Occipital lobe (tissue), 2 donors: Measurements from ENCODE around the gene ELOA. TPM values are rescaled to one million over a fixed set of nuclear protein-coding genes. Genes with fewer than 3 reads are reported as not detected.
A peak's percentile ranks its signal among the peaks of the same experiment; 100 is the strongest.
"Not testable (repeated sequence)": the region's sequence is repeated elsewhere in the genome, so short reads cannot be mapped to it uniquely, and the experiment has no call there.

ENCODE experiments used
- DNase-seq: peaks from one replicate; lab custom pipeline; 2025; lab: John Stamatoyannopoulos, UW
- total RNA-seq: library from RNA; depleted of rRNA; stranded (reverse); fragments of >200 nt; gene quantifications from one replicate; pipeline ENCODE4 v1.2.3, GENCODE V29; 2014

Gene ELOA
- total RNA-seq, 1 donor from 2014 or later = 23.7 TPM

DNA sequence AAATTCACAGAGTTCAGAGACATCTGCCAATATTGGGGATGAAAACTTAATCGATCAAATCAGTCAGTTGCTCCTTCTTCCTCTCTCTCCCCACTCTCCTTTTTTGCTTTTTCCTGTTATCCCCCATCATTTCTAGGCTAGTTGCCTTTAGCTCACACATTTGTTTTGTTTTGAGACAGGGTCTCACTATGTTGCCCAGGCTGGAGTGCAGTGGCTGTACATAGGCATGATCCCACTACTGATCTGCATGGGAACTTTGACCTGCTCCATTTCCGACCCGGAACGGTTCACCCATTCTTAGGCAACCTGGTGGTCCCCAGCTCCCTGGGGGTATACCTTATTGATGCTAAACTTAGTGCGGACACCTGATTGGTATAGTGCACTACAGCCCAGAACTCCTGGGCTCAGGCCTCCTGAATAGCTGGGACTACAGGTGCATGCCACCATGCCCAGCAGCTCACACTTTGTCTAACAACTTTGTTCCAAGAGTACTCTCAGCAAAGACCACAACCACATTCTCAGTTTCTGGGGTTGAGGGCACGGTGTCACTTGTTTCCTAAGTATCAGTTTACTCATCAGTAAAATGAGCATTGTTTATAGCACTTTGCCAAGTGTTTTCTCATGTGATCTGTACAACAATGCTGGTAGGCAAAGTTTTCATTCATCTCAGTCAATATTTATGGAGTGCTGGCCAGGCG, 6.7 kb upstream of the ELOA start:
- no peak for DNase-seq

GRCh38 chr1:23741609-23742008, 1.7 kb upstream of the ELOA start:
- no peak for DNase-seq

- peak; percentile 62 for DNase-seq
Measured at GRCh38 chr1:23742670-23743286, 493 bp upstream of the ELOA start.

DNA sequence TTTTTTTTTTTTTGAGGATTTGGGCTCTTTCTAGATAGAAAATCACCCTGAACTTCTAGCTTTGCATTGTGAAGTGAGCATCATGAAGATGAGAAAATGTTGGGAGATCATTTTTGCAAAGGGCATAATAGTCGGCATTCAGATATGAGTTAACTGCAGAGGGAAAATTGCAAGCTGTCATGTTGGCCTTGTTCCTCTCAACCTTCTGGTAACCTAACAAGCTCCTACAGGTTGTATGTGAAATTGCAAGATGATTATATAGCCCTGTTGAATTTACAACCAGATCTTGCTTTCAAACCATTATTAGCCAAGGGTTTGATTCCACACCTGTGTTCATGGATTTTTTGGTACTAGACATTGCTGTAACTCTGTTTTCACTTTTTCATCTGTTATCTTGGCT, 2.2 kb downstream of the ELOA start:
- DNase-seq = no peak

DNA sequence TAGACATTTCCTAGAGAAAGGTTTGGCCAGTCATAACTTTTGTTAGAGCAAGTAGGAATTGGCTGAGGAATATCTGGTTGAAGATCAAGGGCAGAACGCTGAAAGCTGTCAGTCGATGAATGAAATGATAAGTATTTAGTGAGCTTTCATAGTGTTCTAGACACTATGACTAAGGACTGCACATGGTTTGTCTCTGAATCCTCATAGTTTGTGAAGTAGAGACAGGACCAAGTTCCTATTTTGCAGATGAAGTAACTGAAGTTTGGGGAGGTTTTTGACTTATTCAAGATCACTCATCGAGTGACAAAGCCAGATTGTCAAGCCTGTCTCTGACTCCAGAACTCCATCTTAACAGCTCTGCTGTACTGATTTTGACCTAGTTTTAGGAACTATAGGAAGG, 4.7 kb downstream of the ELOA start:
- no peak for DNase-seq

DNA sequence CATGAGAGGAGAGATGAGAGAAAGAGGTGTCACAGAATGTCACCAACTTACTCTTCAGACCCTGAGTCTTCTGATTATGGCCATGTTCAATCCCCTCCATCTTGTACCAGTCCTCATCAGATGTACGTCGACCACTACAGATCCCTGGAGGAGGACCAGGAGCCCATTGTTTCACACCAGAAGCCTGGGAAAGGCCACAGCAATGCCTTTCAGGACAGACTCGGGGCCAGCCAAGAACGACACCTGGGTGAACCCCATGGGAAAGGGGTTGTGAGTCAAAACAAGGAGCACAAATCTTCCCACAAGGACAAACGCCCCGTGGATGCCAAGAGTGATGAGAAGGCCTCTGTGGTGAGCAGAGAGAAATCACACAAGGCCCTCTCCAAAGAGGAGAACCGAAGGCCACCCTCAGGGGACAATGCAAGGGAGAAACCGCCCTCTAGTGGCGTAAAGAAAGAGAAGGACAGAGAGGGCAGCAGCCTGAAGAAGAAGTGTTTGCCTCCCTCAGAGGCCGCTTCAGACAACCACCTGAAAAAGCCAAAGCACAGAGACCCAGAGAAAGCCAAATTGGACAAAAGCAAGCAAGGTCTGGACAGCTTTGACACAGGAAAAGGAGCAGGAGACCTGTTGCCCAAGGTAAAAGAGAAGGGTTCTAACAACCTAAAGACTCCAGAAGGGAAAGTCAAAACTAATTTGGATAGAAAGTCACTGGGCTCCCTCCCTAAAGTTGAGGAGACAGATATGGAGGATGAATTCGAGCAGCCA, 8.0 kb downstream of the ELOA start:
- DNase-seq = no peak

DNA sequence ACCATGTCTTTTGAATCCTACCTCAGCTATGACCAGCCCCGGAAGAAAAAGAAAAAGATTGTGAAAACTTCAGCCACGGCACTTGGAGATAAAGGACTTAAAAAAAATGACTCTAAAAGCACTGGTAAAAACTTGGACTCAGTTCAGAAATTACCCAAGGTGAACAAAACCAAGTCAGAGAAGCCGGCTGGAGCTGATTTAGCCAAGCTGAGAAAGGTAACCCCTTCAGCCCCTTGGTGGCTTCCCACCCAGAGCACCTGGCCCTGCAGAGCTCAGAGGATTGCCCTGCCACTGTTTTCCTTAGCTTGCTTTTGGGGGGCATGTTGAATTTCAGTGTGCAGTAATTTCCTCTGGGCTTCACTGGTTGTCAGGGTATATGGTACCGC, 8.5 kb downstream of the ELOA start:
- no peak for DNase-seq

DNA sequence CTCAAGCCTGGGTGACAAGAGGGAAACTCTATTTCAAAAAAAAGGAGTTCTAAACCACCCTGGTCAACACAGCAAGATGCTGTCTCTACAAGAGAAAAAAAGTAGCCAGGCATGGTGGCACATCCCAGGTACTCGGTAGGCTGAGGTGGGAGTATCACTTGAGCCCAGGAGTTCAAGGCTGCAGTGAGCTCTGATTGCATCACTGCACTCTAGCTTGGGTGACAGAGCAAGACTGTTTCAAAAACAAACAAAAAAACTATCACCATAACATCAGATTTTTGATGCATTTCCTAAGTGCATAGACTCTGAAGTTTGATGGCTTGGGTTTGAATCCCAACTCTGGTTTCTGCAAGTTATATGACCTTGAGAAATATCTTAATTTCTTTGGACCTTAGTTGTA, 9.6 kb downstream of the ELOA start:
- DNase-seq = no peak

GRCh38 chr1:23756676-23757075, 13.4 kb downstream of the ELOA start:
- no peak for DNase-seq

- no peak for DNase-seq
Measured at GRCh38 chr1:23757812-23758211, 14.5 kb downstream of the ELOA start.

GRCh38 chr1:23759277-23759676, 16.0 kb downstream of the ELOA start:
- DNase-seq = peak; percentile 39

- DNase-seq = no peak
Measured at GRCh38 chr1:23763041-23763577, 19.8 kb downstream of the ELOA start.

DNA sequence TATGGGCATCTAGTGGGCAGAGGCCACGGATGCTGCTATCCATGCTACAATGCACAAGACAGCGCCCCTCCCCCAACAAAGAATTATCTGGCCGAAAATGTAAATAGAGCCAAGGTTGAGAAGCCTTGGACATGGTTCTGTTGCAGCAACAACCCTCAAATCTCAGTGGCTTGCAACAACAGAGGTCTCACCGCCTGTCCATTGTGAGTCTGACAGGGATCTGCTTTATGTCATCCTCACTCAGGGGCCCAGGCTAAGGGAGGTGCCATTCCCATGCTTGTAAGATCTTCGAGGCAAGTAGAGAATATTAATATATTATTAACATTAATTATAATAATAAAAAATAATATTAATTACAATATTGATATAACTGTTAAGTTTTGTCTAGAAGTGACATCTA, 25.5 kb downstream of the ELOA start:
- no peak for DNase-seq

GRCh38 chr1:23772049-23772853, 29.0 kb downstream of the ELOA start:
- DNase-seq = peak; percentile 72

DNA sequence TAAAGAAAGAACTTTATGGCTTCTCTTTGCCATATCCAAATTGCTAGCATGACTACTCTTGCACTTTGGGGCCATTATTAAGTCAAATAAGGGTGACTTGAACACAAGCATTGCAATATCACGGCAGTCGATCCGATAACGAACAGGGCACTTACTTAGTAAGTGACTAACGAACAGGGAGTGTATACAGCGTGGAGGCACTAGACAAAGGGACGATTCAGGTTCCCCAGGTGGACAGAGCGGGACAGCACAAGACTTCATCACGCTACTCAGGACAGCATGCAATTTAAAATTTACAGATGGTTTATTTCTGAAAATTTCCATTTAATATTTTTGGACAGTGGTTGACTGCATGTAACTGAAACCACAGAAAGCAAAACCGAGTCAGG, 29.6 kb downstream of the ELOA start:
- no peak for DNase-seq

- no peak for DNase-seq
Measured at GRCh38 chr1:23774174-23774880, 31.1 kb downstream of the ELOA start.

GRCh38 chr1:23776217-23776616, 32.9 kb downstream of the ELOA start:
- no peak for DNase-seq

DNA sequence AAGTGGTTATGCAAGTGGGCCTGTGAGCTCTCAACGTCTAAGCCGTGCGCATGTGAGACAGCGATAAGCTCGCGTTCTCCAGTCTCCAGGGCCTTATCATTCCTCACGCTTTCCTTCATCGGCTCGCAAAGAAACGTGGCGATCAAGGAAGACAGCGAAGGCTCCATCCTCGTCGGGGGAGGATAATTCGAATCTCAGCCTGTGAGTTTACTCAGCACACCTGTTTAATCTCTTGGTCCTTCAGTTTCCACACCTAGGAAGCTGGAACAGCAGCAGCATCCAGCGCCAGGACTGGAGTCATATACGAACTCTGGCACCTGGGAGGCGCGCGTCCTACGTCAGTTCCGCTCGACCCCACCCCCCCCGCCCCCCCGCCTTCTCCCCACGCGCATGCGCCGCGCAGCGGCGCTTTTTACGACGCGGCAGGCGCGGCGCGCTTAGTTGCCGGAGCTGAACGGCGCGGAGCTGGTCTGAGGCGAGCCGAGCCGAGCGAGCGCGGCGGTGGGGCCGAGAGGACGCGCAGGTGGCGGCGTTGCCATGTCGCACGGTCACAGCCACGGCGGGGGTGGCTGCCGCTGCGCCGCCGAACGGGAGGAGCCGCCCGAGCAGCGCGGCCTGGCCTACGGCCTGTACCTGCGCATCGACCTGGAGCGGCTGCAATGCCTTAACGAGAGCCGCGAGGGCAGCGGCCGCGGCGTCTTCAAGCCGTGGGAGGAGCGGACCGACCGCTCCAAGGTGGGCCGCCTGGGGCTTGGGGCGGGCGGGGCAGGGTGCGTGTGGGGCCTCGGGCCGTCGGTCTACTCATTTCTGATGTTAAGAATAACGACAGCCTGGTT, 34.9 kb downstream of the ELOA start, which contains the start of gene PITHD1:
Gene PITHD1, plus strand, starts transcription at position 440 of the 836 bp plus-strand sequence. Its CDS starts 98 bp downstream, at position 538.
- DNase-seq = peak; percentile 85

DNA sequence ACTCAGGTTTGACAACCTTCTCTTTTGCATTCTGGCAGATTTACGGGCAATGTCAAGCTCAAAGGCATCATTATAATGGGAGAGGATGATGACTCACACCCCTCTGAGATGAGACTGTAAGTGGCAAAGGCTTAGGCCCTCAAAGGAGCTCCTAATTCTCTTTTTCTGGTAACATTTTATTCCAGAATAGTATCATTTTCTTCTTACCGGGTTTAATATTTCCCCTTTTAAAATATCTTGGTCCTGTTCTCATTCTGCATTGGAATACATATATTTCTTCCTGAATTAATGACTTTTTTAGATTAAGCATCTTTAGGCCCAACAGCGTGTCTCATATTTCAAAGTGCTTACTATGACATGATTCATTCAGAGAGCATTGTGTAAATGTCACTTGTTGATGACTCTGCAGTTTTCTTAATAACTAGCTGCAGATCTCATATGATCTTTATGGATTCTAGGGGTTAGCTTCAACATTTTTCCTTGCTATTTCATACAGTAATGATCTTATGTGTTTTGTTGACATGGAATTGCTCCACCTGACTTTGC, 36.6 kb downstream of the ELOA start:
- DNase-seq = no peak

GRCh38 chr1:23783141-23783540, 39.9 kb downstream of the ELOA start:
- not testable (repeated sequence) for DNase-seq
